HS-27A (cell line): ENCODE measurements around the gene COASY.

Source experiments
- DNase-seq: peaks from one replicate; pipeline ENCODE4 v3.0.0-alpha.2; 2012; ENCODE audit warnings: low read depth, missing footprints

The COASY gene

DNA sequence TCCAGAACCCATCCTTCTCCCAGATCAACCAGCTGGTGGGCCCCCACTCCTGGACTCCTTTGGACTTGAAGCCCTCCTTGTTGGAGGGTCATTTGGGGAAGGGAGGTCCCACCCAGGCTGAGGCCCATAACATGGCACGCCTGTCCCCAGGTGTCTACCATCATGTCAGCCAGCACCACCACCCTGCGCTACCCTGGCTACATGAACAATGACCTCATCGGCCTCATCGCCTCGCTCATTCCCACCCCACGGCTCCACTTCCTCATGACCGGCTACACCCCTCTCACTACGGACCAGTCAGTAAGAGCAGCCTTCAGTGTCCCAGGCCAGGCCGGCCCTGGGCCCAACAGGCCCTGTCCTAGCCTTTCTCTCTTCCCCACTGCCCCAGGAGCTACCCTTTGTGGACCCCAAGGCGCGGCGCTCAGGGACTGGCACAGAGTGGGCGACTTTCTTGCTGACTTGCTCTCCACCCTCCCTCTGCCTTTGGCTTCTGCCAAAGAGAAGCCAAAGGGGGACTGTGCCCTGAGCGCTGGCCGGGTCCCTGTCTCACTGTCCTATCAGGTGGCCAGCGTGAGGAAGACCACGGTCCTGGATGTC, 51.8 kb downstream of the COASY start:
- DNase-seq = no peak
